Measurements from ENCODE around the gene MUTYH.

The MUTYH gene

GRCh38 chr1:45306905-45307304 lies 33.3 kb downstream of the MUTYH start:
- TF ChIP-seq CTCF (IDR thresholded peaks at IDR 0.05) = no peak

- no peak for TF ChIP-seq CTCF (IDR thresholded peaks at IDR 0.05)
Measured at GRCh38 chr1:45306319-45306718, 33.9 kb downstream of the MUTYH start.

- TF ChIP-seq CTCF (IDR thresholded peaks at IDR 0.05) = no peak
Measured at GRCh38 chr1:45305231-45305630, 35.0 kb downstream of the MUTYH start.

- TF ChIP-seq CTCF (IDR thresholded peaks at IDR 0.05) = peak; percentile 8; the same call in 1 of the 2 replicates
Measured at GRCh38 chr1:45304311-45305081, 35.7 kb downstream of the MUTYH start.

- TF ChIP-seq CTCF (IDR thresholded peaks at IDR 0.05) = peak; percentile 79
Measured at GRCh38 chr1:45303520-45304310, 36.5 kb downstream of the MUTYH start.

- no peak for TF ChIP-seq CTCF (IDR thresholded peaks at IDR 0.05)
Measured at GRCh38 chr1:45302505-45303150, 37.6 kb downstream of the MUTYH start.

- TF ChIP-seq CTCF (IDR thresholded peaks at IDR 0.05) = no peak; the same call in 1 of the 2 replicates
Measured at GRCh38 chr1:45300669-45300997, 39.6 kb downstream of the MUTYH start.

Measured in LNCAP (cell line).